OCI-LY1 (cell line): ENCODE data around the gene POLD4.

Experiments used
- H2AFZ ChIP-seq: fragments of 200-600 bp; sonication (generic), shearing (Covaris generic); 2 replicates; pipeline ENCODE4 v1.6.0; 2014; ENCODE audit warnings: antibody characterized with exemption, mild to moderate bottlenecking, low read length
- H3F3A ChIP-seq: fragments of 200-600 bp; sonication (generic), shearing (Covaris generic); 2 replicates; pipeline ENCODE4 v1.6.0; 2014; ENCODE audit warnings: mild to moderate bottlenecking, antibody characterized with exemption, low read length, moderate library complexity; ENCODE audit not compliant: insufficient read depth
- H3K27ac ChIP-seq: fragments of 200-600 bp; sonication (generic); 2 replicates; pipeline ENCODE4 v1.5.1; 2014; ENCODE audit warnings: low read length, mixed run types, mild to moderate bottlenecking, low read depth; ENCODE audit not compliant: poor library complexity, severe bottlenecking
- H3K27me3 ChIP-seq: fragments of 200-600 bp; sonication (generic); 2 replicates; pipeline ENCODE4 v1.6.0; 2014; ENCODE audit warnings: antibody characterized with exemption, mild to moderate bottlenecking, low read length, moderate library complexity; ENCODE audit not compliant: insufficient read depth
- H3K36me3 ChIP-seq: fragments of 200-600 bp; sonication (generic); 2 replicates; pipeline ENCODE4 v1.6.1; 2014; ENCODE audit warnings: mild to moderate bottlenecking, antibody characterized with exemption, low read length, moderate library complexity, mixed read lengths; ENCODE audit not compliant: insufficient read depth
- H3K4me1 ChIP-seq: fragments of 200-600 bp; sonication (generic); 2 replicates; pipeline ENCODE4 v1.5.1; 2014; ENCODE audit warnings: mild to moderate bottlenecking, low read length, moderate library complexity; ENCODE audit not compliant: insufficient read depth, severe bottlenecking
- H3K4me2 ChIP-seq: fragments of 200-600 bp; sonication (generic), shearing (Covaris generic); 2 replicates; pipeline ENCODE4 v1.6.1; 2014; ENCODE audit warnings: low read length
- H3K4me3 ChIP-seq: fragments of 200-600 bp; sonication (generic); 2 replicates; pipeline ENCODE4 v1.5.1; 2014; ENCODE audit warnings: low read length, low read depth, mild to moderate bottlenecking, mixed read lengths; ENCODE audit not compliant: poor library complexity, severe bottlenecking
- H3K79me2 ChIP-seq: fragments of 200-600 bp; shearing (Covaris generic); 2 replicates; pipeline ENCODE4 v1.6.1; 2016; ENCODE audit warnings: mixed run types, low read length, mixed read lengths; ENCODE audit not compliant: insufficient read depth
- H3K9ac ChIP-seq: fragments of 200-600 bp; sonication (generic), shearing (Covaris generic); 2 replicates; pipeline ENCODE4 v1.6.1; 2014; ENCODE audit warnings: mild to moderate bottlenecking, low read length, mixed read lengths
- H3K9me2 ChIP-seq: fragments of 200-600 bp; sonication (generic), shearing (Covaris generic); 2 replicates; pipeline ENCODE4 v1.6.1; 2014; ENCODE audit warnings: low read depth, mild to moderate bottlenecking, low read length, mixed read lengths
- H3K9me3 ChIP-seq: fragments of 200-600 bp; shearing (Covaris generic); 2 replicates; pipeline ENCODE4 v1.6.1; 2014; ENCODE audit warnings: low read length, mixed read lengths
- H4K20me1 ChIP-seq: fragments of 200-600 bp; sonication (generic), shearing (Covaris generic); 2 replicates; pipeline ENCODE4 v1.6.0; 2016; ENCODE audit warnings: mild to moderate bottlenecking, low read length; ENCODE audit not compliant: insufficient read depth
- EZH2 ChIP-seq: fragments of 200-600 bp; sonication (generic), shearing (Covaris generic); IDR thresholded peaks from 2 replicates; pipeline ENCODE4 v1.8.0; 2017; ENCODE audit warnings: borderline replicate concordance, mixed run types, mild to moderate bottlenecking, antibody characterized with exemption, low read length, moderate library complexity, mixed read lengths
- TF ChIP-seq, protein P1 (sequence below): fragments of 200-600 bp; sonication (generic), shearing (Covaris generic); IDR thresholded peaks from 2 replicates; pipeline ENCODE4 v1.5.1; 2017; ENCODE audit warnings: mild to moderate bottlenecking, antibody characterized with exemption, low read length, moderate library complexity, mixed read lengths

The POLD4 gene

DNA sequence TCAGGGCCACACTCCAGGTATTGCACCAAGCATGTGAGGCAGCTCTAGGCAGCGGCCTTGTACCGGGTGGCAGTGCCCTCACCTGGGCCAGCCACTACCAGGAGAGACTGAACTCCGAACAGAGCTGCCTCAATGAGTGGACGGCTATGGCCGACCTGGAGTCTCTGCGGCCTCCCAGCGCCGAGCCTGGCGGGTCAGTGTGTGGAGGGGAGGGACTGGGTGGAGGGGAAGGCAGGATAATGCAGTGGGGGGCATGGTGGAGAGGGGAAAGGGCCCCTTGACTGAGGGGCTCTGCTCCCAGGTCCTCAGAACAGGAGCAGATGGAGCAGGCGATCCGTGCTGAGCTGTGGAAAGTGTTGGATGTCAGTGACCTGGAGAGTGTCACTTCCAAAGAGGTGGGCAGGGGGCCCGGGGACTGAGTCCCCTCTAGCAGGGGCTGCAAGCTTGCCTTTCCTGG, 45.8 kb downstream of the POLD4 start:
- Histone ChIP-seq H3K27me3 (no peaks in the 10 kb centered on the region), H2AFZ (no peak overlapping the region), H3K9me3 (no peaks in the 10 kb centered on the region), H3K9ac (no peak overlapping the region), H3K9me2 (no peaks in the 10 kb centered on the region), H3K4me3 (no peak overlapping the region), H3K27ac (no peak overlapping the region), H3K4me1 (peaks cover 1% of the 10 kb centered on the region), H4K20me1 (no peaks in the 10 kb centered on the region), H3K79me2 (no peaks in the 10 kb centered on the region), H3K4me2 (no peak overlapping the region), H3F3A (no peaks in the 10 kb centered on the region), H3K36me3 (peaks cover 4% of the 10 kb centered on the region)
- TF ChIP-seq, protein P1, sequence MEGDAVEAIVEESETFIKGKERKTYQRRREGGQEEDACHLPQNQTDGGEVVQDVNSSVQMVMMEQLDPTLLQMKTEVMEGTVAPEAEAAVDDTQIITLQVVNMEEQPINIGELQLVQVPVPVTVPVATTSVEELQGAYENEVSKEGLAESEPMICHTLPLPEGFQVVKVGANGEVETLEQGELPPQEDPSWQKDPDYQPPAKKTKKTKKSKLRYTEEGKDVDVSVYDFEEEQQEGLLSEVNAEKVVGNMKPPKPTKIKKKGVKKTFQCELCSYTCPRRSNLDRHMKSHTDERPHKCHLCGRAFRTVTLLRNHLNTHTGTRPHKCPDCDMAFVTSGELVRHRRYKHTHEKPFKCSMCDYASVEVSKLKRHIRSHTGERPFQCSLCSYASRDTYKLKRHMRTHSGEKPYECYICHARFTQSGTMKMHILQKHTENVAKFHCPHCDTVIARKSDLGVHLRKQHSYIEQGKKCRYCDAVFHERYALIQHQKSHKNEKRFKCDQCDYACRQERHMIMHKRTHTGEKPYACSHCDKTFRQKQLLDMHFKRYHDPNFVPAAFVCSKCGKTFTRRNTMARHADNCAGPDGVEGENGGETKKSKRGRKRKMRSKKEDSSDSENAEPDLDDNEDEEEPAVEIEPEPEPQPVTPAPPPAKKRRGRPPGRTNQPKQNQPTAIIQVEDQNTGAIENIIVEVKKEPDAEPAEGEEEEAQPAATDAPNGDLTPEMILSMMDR, result no peak
- no peak for TF ChIP-seq EZH2

GRCh38 chr11:67306769-67307544, 46.4 kb downstream of the POLD4 start:
- Histone ChIP-seq H3K79me2 (no peaks in the 10 kb centered on the region), H3K9ac (no peak overlapping the region), H3K4me1 (no peaks in the 10 kb centered on the region), H3K27me3 (no peaks in the 10 kb centered on the region), H3K27ac (no peak overlapping the region), H2AFZ (no peak overlapping the region), H3K4me2 (no peak overlapping the region), H3K36me3 (peaks cover 10% of the 10 kb centered on the region), H3K4me3 (no peak overlapping the region), H3K9me3 (no peaks in the 10 kb centered on the region), H4K20me1 (no peaks in the 10 kb centered on the region), H3K9me2 (no peaks in the 10 kb centered on the region), H3F3A (no peaks in the 10 kb centered on the region)
- no peak for TF ChIP-seq EZH2
- TF ChIP-seq, protein P1, result no peak

DNA sequence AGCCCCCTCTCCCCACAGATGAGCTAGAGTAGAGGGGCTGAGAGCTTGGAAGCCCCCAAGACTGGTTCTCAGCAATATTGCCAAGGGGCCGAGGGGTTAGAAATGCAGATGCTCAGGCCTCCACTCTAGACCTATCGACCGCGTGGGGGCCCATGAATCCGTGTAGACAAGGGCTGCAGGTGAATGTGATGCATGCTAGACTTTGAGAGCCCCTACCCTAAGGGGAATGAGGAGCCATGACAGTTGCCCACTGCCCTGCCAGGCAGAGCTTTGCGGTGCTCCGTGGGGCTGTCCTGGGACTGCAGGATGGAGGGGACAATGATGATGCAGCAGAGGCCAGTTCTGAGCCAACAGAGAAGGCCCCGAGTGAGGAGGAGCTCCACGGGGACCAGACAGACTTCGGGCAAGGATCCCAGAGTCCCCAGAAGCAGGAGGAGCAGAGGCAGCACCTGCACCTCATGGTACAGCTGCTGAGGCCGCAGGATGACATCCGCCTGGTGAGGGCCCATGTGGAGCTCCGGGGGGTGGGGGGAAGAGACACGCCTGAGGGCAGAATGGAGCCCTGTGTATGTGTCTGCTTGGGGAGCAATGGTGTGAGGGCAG, 48.7 kb downstream of the POLD4 start:
- peaks cover 32% of the 10 kb centered on the region for H3K36me3 ChIP-seq
- no peak overlapping the region for H2AFZ ChIP-seq
- no peak for TF ChIP-seq EZH2
- TF ChIP-seq, protein P1, result no peak
- H3K27ac ChIP-seq, result no peak overlapping the region
- H3F3A ChIP-seq, result no peaks in the 10 kb centered on the region
- H3K79me2 ChIP-seq, result no peaks in the 10 kb centered on the region
- H3K9me2 ChIP-seq, result no peaks in the 10 kb centered on the region
- H3K4me3 ChIP-seq, result no peak overlapping the region
- H3K4me2 ChIP-seq, result no peak overlapping the region
- no peak overlapping the region for H3K9ac ChIP-seq
- no peaks in the 10 kb centered on the region for H4K20me1 ChIP-seq
- no peaks in the 10 kb centered on the region for H3K4me1 ChIP-seq
- no peaks in the 10 kb centered on the region for H3K9me3 ChIP-seq
- H3K27me3 ChIP-seq, result no peaks in the 10 kb centered on the region
